K562 (cell line): Measurements from ENCODE around the gene C2CD5. TPM values are rescaled to one million over a fixed set of nuclear protein-coding genes. Genes with fewer than 3 reads are reported as not detected.

Experiments used
- ATAC-seq: fragments of 200-7000 bp; cut with Tn5 transposase; 3 replicates; pipeline ENCODE4 v1.9.1; 2020; ENCODE audit warnings: moderate library complexity
- BruUV-seq: library from RNA; stranded (reverse); fragments of 400-500 nt; replicated peaks from 2 replicates; lab custom pipeline; 2021; lab: Mats Ljungman, UMichigan
- CTCF ChIA-PET: fragments of 300-600 bp; formaldehyde crosslinking; extraction: SDS; loops from one replicate; lab custom pipeline; 2021; ENCODE audit warnings: low intra/inter-chr PET ratio; lab: Yijun Ruan, JAX
- POLR2A ChIA-PET: fragments of 300-600, 350-650 bp; sonication (Branson Sonifier 250); formaldehyde crosslinking; extraction: SDS; loops from one replicate; lab custom pipeline; 2021; ENCODE audit warnings: antibody characterized with exemption, inconsistent platforms; lab: Yijun Ruan, JAX
- DNase-seq, 4 experiments: peaks; one replicate each; pipeline versions ENCODE4 v3.0.0 to v3.0.0-alpha.2; 2011 to 2018; ENCODE audit warnings: low spot score in 3 of 4, mixed read lengths in 3 of 4; ENCODE audit errors: extremely low read depth in 1 of 4
- FAIRE-seq: peaks from 2 replicates; lab custom pipeline; 2011; peaks lifted over from hg19 to GRCh38; lab: Jason Lieb, UNC
- H2AFZ ChIP-seq: 2 replicates; pipeline ENCODE4 v1.6.0; 2011; ENCODE audit warnings: low read depth, low read length, control low read depth, inconsistent platforms
- H3K27ac ChIP-seq: fragments of 200-600 bp; 3 replicates; pipeline ENCODE4 v1.8.0; 2011; ENCODE audit warnings: low read depth, mild to moderate bottlenecking, control low read depth, inconsistent platforms, low read length, moderate library complexity, mixed read lengths; ENCODE audit errors: extremely low read depth
- H3K27me3 ChIP-seq, 2 experiments: fragments of 300-600 bp in 1 of 2; 2 replicates in 1 of 2; 3 replicates in 1 of 2; pipeline versions ENCODE4 v1.6.0 to v1.8.0; 2011; ENCODE audit warnings: inconsistent platforms in 2 of 2, low read length in 2 of 2, mild to moderate bottlenecking in 1 of 2, mixed read lengths in 1 of 2, moderate library complexity in 1 of 2; ENCODE audit not compliant: control insufficient read depth in 2 of 2, insufficient read depth in 2 of 2
- H3K36me3 ChIP-seq: fragments of 300-600 bp; 3 replicates; pipeline ENCODE4 v1.8.0; 2011; ENCODE audit warnings: mild to moderate bottlenecking, low read length, inconsistent platforms; ENCODE audit not compliant: control insufficient read depth, insufficient read depth
- H3K4me1 ChIP-seq, 2 experiments: fragments of 200-600 bp in 1 of 2; replicated peaks in 1 of 2; 2 replicates in 1 of 2; 3 replicates in 1 of 2; pipeline versions ENCODE4 v1.5.1 to v1.8.0; 2011; ENCODE audit warnings: inconsistent platforms in 2 of 2, low read length in 2 of 2, mild to moderate bottlenecking in 1 of 2, mixed read lengths in 1 of 2, moderate library complexity in 1 of 2; ENCODE audit not compliant: control insufficient read depth in 2 of 2, insufficient read depth in 2 of 2
- H3K4me2 ChIP-seq: 2 replicates; pipeline ENCODE4 v1.6.1; 2011; ENCODE audit warnings: low read length, control low read depth, inconsistent platforms, mixed read lengths; ENCODE audit not compliant: insufficient read depth
- H3K4me3 ChIP-seq: fragments of 200-600 bp; sonication (generic), shearing (Covaris generic); 2 replicates; pipeline ENCODE4 v1.5.1; 2016; ENCODE audit warnings: control low read depth, inconsistent platforms
- H3K79me2 ChIP-seq: fragments of 200-600 bp; 3 replicates; pipeline ENCODE4 v1.8.0; 2011; ENCODE audit warnings: low read length, inconsistent platforms; ENCODE audit not compliant: control insufficient read depth, insufficient read depth
- H3K9ac ChIP-seq, 2 experiments: 2 replicates each; pipeline versions ENCODE4 v1.6.0 to v1.6.1; 2011; ENCODE audit warnings: low read depth in 2 of 2, low read length in 2 of 2, control low read depth in 1 of 2, inconsistent platforms in 1 of 2, mild to moderate bottlenecking in 1 of 2, mixed read lengths in 1 of 2; ENCODE audit not compliant: insufficient read depth in 1 of 2
- H3K9me1 ChIP-seq: one replicate; pipeline ENCODE4 v1.6.0; 2011; ENCODE audit warnings: inconsistent platforms, mild to moderate bottlenecking, low read length, moderate library complexity; ENCODE audit not compliant: control insufficient read depth, insufficient read depth
- H3K9me3 ChIP-seq: replicated peaks from 2 replicates; pipeline ENCODE4 v1.5.1; 2011; ENCODE audit warnings: low read depth, low read length, inconsistent platforms; ENCODE audit not compliant: control insufficient read depth, insufficient read depth
- H4K20me1 ChIP-seq: replicated peaks from 2 replicates; pipeline ENCODE4 v1.6.1; 2011; ENCODE audit warnings: low read length, inconsistent platforms, mixed read lengths; ENCODE audit not compliant: control insufficient read depth, insufficient read depth
- CBX1 ChIP-seq: sonication (generic); IDR thresholded peaks from 2 replicates; pipeline ENCODE4 v1.6.1; 2016; ENCODE audit warnings: antibody characterized with exemption, low read depth, mild to moderate bottlenecking
- CHD4 ChIP-seq: fragments of 200-600 bp; sonication (generic); IDR thresholded peaks from 3 replicates; pipeline ENCODE4 v1.6.1; 2012; ENCODE audit warnings: low read depth, mild to moderate bottlenecking, mixed read lengths, low read length, inconsistent platforms; ENCODE audit not compliant: insufficient read depth, insufficient replicate concordance, poor library complexity, severe bottlenecking
- ESRRA ChIP-seq: fragments of 450-650 bp; IDR thresholded peaks from 2 replicates; pipeline ENCODE4 v1.6.1; 2014; ENCODE audit warnings: low read depth, mild to moderate bottlenecking, moderate library complexity, borderline replicate concordance
- FOXM1 ChIP-seq, 2 experiments: fragments of 450-650 bp in 1 of 2; sonication (generic) in 1 of 2; formaldehyde crosslinking in 1 of 2; IDR thresholded peaks; 2 replicates each; pipeline versions ENCODE4 v1.6.1 to v1.9.0; 2017 to 2022; ENCODE audit warnings: low read depth in 2 of 2, mild to moderate bottlenecking in 2 of 2, missing genetic modification reagents in 1 of 2, moderate library complexity in 1 of 2
- KDM5B ChIP-seq: fragments of 200-600 bp; sonication (generic); IDR thresholded peaks from 2 replicates; pipeline ENCODE4 v1.6.1; 2012; ENCODE audit warnings: low read depth, mild to moderate bottlenecking, moderate library complexity, low read length, control low read depth, inconsistent platforms; ENCODE audit not compliant: insufficient replicate concordance
- MYNN ChIP-seq, 2 experiments: sonication (generic); formaldehyde crosslinking in 1 of 2; IDR thresholded peaks; 2 replicates each; pipeline versions ENCODE4 v1.5.0 to v1.6.1; 2016 to 2020; ENCODE audit warnings: antibody characterized with exemption in 1 of 2, missing genetic modification reagents in 1 of 2
- NFRKB ChIP-seq: fragments of 450-650 bp; IDR thresholded peaks from 2 replicates; pipeline ENCODE4 v1.6.1; 2016; ENCODE audit warnings: low read depth
- NR4A1 ChIP-seq, 2 experiments: fragments of 250-450 bp in 1 of 2; fragments of 450-650 bp in 1 of 2; sonication (Bioruptor Pico) in 1 of 2; IDR thresholded peaks; 2 replicates each; pipeline versions ENCODE4 v1.4.0 to v1.6.1; 2016 to 2020; ENCODE audit warnings: mild to moderate bottlenecking in 2 of 2, missing compliant biosample characterization in 1 of 2, missing genetic modification characterization in 1 of 2, moderate library complexity in 1 of 2
- SNRNP70 ChIP-seq: fragments of 200-400 bp; formaldehyde crosslinking; optimal IDR thresholded peaks from 2 replicates; pipeline ENCODE3; 2017; ENCODE audit warnings: low read depth, low read length
- ZZZ3 ChIP-seq: fragments of 450-650 bp; IDR thresholded peaks from 2 replicates; pipeline ENCODE4 v1.6.1; 2016; ENCODE audit warnings: antibody characterized with exemption, mild to moderate bottlenecking, moderate library complexity
- WGBS: fragments of 100-300 bp; shearing (Covaris generic); methylation state at CpG from one replicate; pipeline ENCODE4 v1.1.6; 2016; ENCODE audit warnings: low coverage, mixed read lengths; ENCODE audit not compliant: insufficient coverage; ENCODE audit errors: missing lambda C conversion rate; 5-methylcytosine and 5-hydroxymethylcytosine counted together
- in situ Hi-C: fragments of 300-500 bp; cut with MboI; formaldehyde crosslinking; loops from 4 replicates; pipeline ENCODE4 v1.15.0; 2018; ENCODE audit warnings: inconsistent platforms, mixed read lengths
- intact Hi-C: fragments of 100-400 bp; cut with micrococcal nuclease; formaldehyde crosslinking; loops from 2 replicates; pipeline ENCODE4 v1.14.2; 2022
- polyA plus RNA-seq, 8 experiments: library from polyadenylated mRNA; depleted of rRNA in 4 of 8; stranded (reverse) in 5 of 8; unstranded in 3 of 8; fragments of >200 nt; fragmentation: Nextera tagmentation in 2 of 8; fragmentation: Illumina TruSeq in 1 of 8; extraction: Ambion mirVana in 2 of 8; extraction: Trizol in 1 of 8; gene quantifications; 2 replicates each; pipeline versions ENCODE4 v1.2.1 to v1.2.3, GENCODE V29; 2011 to 2014; ENCODE audit warnings: inconsistent platforms in 1 of 8, missing spikeins in 1 of 8
- total RNA-seq, 7 experiments: library from RNA; depleted of rRNA in 6 of 7; stranded (reverse); fragments of >200 nt in 6 of 7; fragmentation: Illumina TruSeq in 2 of 7; extraction: Trizol in 2 of 7; gene quantifications; 2 replicates each; pipeline versions ENCODE4 v1.2.1 to v1.2.3, GENCODE V29; 2011 to 2021; ENCODE audit warnings: low replicate concordance in 1 of 7
- TF ChIP-seq, protein P1 (sequence below): IDR thresholded peaks from 2 replicates; pipeline ENCODE4 v1.6.1; 2014; ENCODE audit warnings: antibody characterized with exemption
- TF ChIP-seq, protein P2 (sequence below), 2 experiments: fragments of 250-450 bp in 1 of 2; fragments of 450-650 bp in 1 of 2; sonication (Bioruptor Pico) in 1 of 2; IDR thresholded peaks; 2 replicates each; pipeline versions ENCODE4 v1.6.1 to v1.8.0; 2016 to 2021; ENCODE audit warnings: mild to moderate bottlenecking in 2 of 2, moderate library complexity in 2 of 2, missing compliant biosample characterization in 1 of 2, missing genetic modification characterization in 1 of 2

The C2CD5 gene
- total and polyA plus RNA-seq, 9 of the 15 experiments (the other 6 are each of a cell fraction or from before 2014, with no cell fraction given), result 5.1 to 24.1 (median 14.3) TPM

DNA sequence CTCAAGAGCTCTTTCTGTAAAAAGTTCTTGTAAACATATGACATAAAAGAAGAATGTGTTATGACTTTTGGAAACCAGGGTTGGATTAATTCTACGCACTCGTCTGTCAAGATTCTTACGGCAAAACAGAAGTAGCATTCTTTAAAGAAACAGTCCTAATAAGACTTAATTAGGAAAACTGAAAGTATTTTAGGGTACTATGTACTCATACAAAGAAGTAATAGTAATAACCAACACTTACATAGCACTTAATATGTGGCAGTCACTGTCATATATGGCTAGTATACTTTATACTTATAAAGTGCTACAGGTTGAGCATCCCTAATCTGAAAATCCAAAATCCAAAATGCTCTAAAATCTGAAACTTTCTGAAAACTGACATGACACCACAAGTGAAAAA is 136.9 kb downstream of the C2CD5 start:
- H3K9me1 ChIP-seq, result no peaks in the 10 kb centered on the region
- TF ChIP-seq NFRKB (no peak), SNRNP70 (no peak), NR4A1 (CRISPR knock-in tag; IDR thresholded peaks at IDR 0.05) (no peak), NR4A1 (tag; IDR thresholded peaks at IDR 0.05) (no peak), CBX1 (no peak), FOXM1 (IDR thresholded peaks at IDR 0.05; ENCODE audit: low read depth) (no peak), FOXM1 (CRISPR knock-in tag; IDR thresholded peaks at IDR 0.05; ENCODE audit: low read depth) (no peak), ZZZ3 (no peak), ESRRA (no peak), CHD4 (no peak), KDM5B (no peak), MYNN (IDR thresholded peaks at IDR 0.05) (no peak), MYNN (CRISPR knock-in tag; IDR thresholded peaks at IDR 0.05) (no peak)
- TF ChIP-seq, protein P1, sequence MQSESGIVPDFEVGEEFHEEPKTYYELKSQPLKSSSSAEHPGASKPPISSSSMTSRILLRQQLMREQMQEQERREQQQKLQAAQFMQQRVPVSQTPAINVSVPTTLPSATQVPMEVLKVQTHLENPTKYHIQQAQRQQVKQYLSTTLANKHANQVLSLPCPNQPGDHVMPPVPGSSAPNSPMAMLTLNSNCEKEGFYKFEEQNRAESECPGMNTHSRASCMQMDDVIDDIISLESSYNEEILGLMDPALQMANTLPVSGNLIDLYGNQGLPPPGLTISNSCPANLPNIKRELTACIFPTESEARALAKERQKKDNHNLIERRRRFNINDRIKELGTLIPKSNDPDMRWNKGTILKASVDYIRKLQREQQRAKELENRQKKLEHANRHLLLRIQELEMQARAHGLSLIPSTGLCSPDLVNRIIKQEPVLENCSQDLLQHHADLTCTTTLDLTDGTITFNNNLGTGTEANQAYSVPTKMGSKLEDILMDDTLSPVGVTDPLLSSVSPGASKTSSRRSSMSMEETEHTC, result no peak
- TF ChIP-seq, protein P2, sequence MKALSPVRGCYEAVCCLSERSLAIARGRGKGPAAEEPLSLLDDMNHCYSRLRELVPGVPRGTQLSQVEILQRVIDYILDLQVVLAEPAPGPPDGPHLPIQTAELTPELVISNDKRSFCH (CRISPR knock-in tag; IDR thresholded peaks at IDR 0.05), result no peak
- TF ChIP-seq, protein P2 (tag; IDR thresholded peaks at IDR 0.05), result no peak

More for the DNA sequence above, 136.9 kb downstream of the C2CD5 start:
- Histone ChIP-seq H3K9ac (no peak overlapping the region), H2AFZ (no peak overlapping the region), H3K4me2 (no peak overlapping the region), H3K27ac (no peak overlapping the region), H3K27me3 (peaks cover 3 to 7% of the 10 kb centered on the region in 2 experiments; a peak in 1 of 5 replicates), H3K4me1 (no peaks in the 10 kb centered on the region), H3K4me3 (no peak overlapping the region), H4K20me1 (no peaks in the 10 kb centered on the region), H3K36me3 (no peaks in the 10 kb centered on the region), H3K79me2 (no peaks in the 10 kb centered on the region), H3K9me3 (no peaks in the 10 kb centered on the region)
- CTCF ChIA-PET, result no interaction called here
- POLR2A ChIA-PET, result no interaction called here
- DNase-seq, result no peak
- no TSS peak for BruUV-seq
- in situ Hi-C loops, result no loop called here
- no peak for ATAC-seq
- 52% methylated on average over 3 of the region's 3 CpGs for WGBS
- intact Hi-C loops, result no loop called here
- no peak for FAIRE-seq
